K562 treated with DMSO at 1 percent for 4 hours (cell line): ENCODE measurements around the gene C16orf74. TPM values are rescaled to one million over a fixed set of nuclear protein-coding genes. Genes with fewer than 3 reads are reported as not detected.

Experiments
- total RNA-seq: library from RNA; unstranded; fragments of 300-600 nt; gene quantifications from 2 replicates; pipeline ENCODE4 v1.2.3, GENCODE V29; 2022; ENCODE audit not compliant: insufficient read depth

Gene C16orf74
- total RNA-seq, result not detected in 2 replicates

GRCh38 chr16:85750827-85751697 is at the start of gene C16orf74:
Gene C16orf74, minus strand, starts transcription at chr16:85751096. Its CDS starts 15,879 bp downstream, at chr16:85735217.

GRCh38 chr16:85799497-85800320 is 48.8 kb upstream of the C16orf74 start, which contains the start of the genes COX4I1 and EMC8:
Gene COX4I1, plus strand, starts transcription at chr16:85799695. Its CDS starts 1,511 bp downstream, at chr16:85801206.
Gene EMC8, minus strand, starts transcription at chr16:85799544. Its CDS starts 249 bp downstream, at chr16:85799295.

GRCh38 chr16:85688586-85689284 is 62.2 kb downstream of the C16orf74 start, which contains the start of gene GINS2:
Gene GINS2, minus strand, starts transcription at chr16:85688954. Its CDS starts 56 bp downstream, at chr16:85688898.

Other genes with a start within 250 kb of the C16orf74 start
- gene GSE1, start 137.8 kb downstream of the C16orf74 start, total RNA-seq, result 79.6 and 95.4 TPM in 2 replicates
- gene GINS2, start 62.1 kb downstream of the C16orf74 start, total RNA-seq, result 19.1 and 19.4 TPM in 2 replicates
- gene EMC8, start 48.4 kb upstream of the C16orf74 start, total RNA-seq, result 31.9 and 32.5 TPM in 2 replicates
- gene COX4I1, start 48.6 kb upstream of the C16orf74 start, total RNA-seq, result 1,630 and 1,636 TPM in 2 replicates
- gene IRF8, start 148.1 kb upstream of the C16orf74 start, total RNA-seq, result not detected in 2 replicates